Suprapubic skin (tissue), 4 donors: ENCODE results near the gene ATOH7.
"Not testable (repeated sequence)": the region's sequence is repeated elsewhere in the genome, so short reads cannot be mapped to it uniquely, and the experiment has no call there.

ENCODE experiments used
- POLR2A ChIP-seq, 2 donors: fragments of 450-650 bp; IDR thresholded peaks; one replicate each; pipeline ENCODE4 v1.6.1; 2017; ENCODE audit warnings: antibody characterized with exemption in 2 of 2, mild to moderate bottlenecking in 2 of 2, moderate library complexity in 2 of 2
- POLR2AphosphoS5 ChIP-seq, 3 donors: sonication (generic); formaldehyde crosslinking; IDR thresholded peaks; one replicate each; pipeline ENCODE4 v1.6.1; 2017; ENCODE audit warnings: antibody characterized with exemption in 3 of 3
- TF ChIP-seq, protein P1 (sequence below), 2 donors: fragments of 200-600 bp in 1 of 2; fragments of 450-650 bp in 1 of 2; sonication (generic) in 1 of 2; IDR thresholded peaks; one replicate each; pipeline ENCODE4 v1.5.1; 2016 to 2019; ENCODE audit warnings: antibody characterized with exemption in 2 of 2, mild to moderate bottlenecking in 1 of 2, moderate library complexity in 1 of 2

DNA sequence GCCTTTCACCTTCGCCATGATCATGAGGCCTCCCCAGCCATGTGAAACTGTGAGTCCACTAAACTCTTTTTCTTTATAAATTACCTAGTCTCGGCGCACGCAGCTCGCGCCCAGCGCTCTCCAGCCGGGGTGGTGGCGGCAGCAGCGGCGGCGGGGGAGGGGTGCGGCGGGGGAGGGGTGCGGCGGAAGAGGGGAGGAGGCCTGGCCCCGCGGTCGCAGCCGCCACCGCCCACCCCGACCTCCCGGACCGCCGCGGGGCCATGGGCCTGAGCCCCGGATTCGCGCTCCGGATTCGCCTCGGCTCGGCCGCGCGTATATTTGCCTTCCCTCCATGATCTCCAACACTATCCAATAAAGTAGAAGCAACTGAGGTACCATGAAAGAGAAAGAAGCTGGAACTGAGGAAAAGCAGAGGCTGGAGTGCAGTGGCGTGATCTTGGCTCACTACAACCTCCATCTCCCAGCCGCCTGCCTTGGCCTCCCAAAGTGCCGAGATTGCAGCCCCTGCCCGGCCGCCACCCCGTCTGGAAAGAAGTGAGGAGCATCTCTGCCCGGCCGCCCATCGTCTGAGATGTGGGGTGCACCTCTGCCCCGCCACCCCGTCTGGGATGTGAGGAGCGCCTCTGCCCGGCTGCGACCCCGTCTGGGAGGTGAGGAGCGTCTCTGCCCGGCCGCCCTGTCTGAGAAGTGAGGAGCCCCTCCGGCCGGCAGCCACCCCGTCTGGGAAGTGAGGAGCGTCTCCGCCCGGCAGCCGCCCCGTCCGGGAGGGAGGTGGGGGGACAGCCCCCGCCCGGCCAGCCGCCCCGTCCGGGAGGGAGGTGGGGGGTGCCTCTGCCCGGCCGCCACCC, 47.2 kb upstream of the ATOH7 start:
- not testable (repeated sequence) for TF ChIP-seq POLR2AphosphoS5, POLR2A (IDR thresholded peaks at IDR 0.05)
- TF ChIP-seq, protein P1, sequence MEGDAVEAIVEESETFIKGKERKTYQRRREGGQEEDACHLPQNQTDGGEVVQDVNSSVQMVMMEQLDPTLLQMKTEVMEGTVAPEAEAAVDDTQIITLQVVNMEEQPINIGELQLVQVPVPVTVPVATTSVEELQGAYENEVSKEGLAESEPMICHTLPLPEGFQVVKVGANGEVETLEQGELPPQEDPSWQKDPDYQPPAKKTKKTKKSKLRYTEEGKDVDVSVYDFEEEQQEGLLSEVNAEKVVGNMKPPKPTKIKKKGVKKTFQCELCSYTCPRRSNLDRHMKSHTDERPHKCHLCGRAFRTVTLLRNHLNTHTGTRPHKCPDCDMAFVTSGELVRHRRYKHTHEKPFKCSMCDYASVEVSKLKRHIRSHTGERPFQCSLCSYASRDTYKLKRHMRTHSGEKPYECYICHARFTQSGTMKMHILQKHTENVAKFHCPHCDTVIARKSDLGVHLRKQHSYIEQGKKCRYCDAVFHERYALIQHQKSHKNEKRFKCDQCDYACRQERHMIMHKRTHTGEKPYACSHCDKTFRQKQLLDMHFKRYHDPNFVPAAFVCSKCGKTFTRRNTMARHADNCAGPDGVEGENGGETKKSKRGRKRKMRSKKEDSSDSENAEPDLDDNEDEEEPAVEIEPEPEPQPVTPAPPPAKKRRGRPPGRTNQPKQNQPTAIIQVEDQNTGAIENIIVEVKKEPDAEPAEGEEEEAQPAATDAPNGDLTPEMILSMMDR (IDR thresholded peaks at IDR 0.05) = not testable (repeated sequence)
